Left ventricle myocardium inferior (tissue), 1 donor: ENCODE measurements around the gene KCNQ1. TPM values are rescaled to one million over a fixed set of nuclear protein-coding genes. Genes with fewer than 3 reads are reported as not detected.

Source experiments
- DNase-seq: peaks from one replicate; pipeline ENCODE4 v3.0.0-alpha.2; 2020
- H3K27ac ChIP-seq: fragments of 200-600 bp; replicated peaks from 2 replicates; pipeline ENCODE4 v1.8.0; 2021
- H3K27me3 ChIP-seq: fragments of 200-600 bp; 2 replicates; pipeline ENCODE4 v1.8.0; 2021; ENCODE audit warnings: low read depth
- H3K36me3 ChIP-seq: fragments of 200-600 bp; 2 replicates; pipeline ENCODE4 v1.8.0; 2021
- H3K4me1 ChIP-seq: fragments of 200-600 bp; 2 replicates; pipeline ENCODE4 v1.8.0; 2021
- H3K4me3 ChIP-seq: fragments of 200-600 bp; 2 replicates; pipeline ENCODE4 v1.8.0; 2021; ENCODE audit warnings: mild to moderate bottlenecking, moderate library complexity
- H3K9me3 ChIP-seq: fragments of 200-600 bp; replicated peaks from 2 replicates; pipeline ENCODE4 v1.8.0; 2021
- CTCF ChIP-seq: fragments of 200-600 bp; IDR thresholded peaks from 2 replicates; pipeline ENCODE4 v1.8.0; 2021; ENCODE audit warnings: antibody characterized with exemption, mild to moderate bottlenecking, borderline replicate concordance
- intact Hi-C: fragments of 100-400 bp; cut with micrococcal nuclease; formaldehyde crosslinking; loops from one replicate; pipeline ENCODE4 v1.11.0; 2022
- total RNA-seq: library from RNA; stranded (reverse); fragmentation: NEBNext Ultra II Directional; extraction: Animal tissue kit (Norgen Biotek cat#: 25700); gene quantifications from one replicate; pipeline ENCODE4 v1.2.1, GENCODE V29; 2021
- donor health status: DM: no; HTN: yes; CAD: no; lungs with severe emphysema.

KCNQ1 gene
- total RNA-seq, 1 donor from 2014 or later = 41.8 TPM

GRCh38 chr11:2436013-2436520 is 8.7 kb upstream of the KCNQ1 start:
- TF ChIP-seq CTCF = no peak
- Histone ChIP-seq H3K27me3 (peaks cover 18% of the 10 kb centered on the region), H3K9me3 (peaks cover 16% of the 10 kb centered on the region), H3K27ac (no peak overlapping the region), H3K4me3 (no peak overlapping the region), H3K36me3 (no peaks in the 10 kb centered on the region), H3K4me1 (no peaks in the 10 kb centered on the region)
- intact Hi-C loops = no loop called here
- DNase-seq = no peak

- no peak overlapping the region for H3K27ac ChIP-seq
- peaks cover 18% of the 10 kb centered on the region for H3K27me3 ChIP-seq
- H3K9me3 ChIP-seq = peaks cover 16% of the 10 kb centered on the region
- intact Hi-C loops = no loop called here
- no peaks in the 10 kb centered on the region for H3K4me1 ChIP-seq
- peak; percentile 9 for DNase-seq
- no peak for TF ChIP-seq CTCF
- no peaks in the 10 kb centered on the region for H3K36me3 ChIP-seq
- H3K4me3 ChIP-seq = no peak overlapping the region
Observed at GRCh38 chr11:2436521-2437031, 8.2 kb upstream of the KCNQ1 start.

- no peaks in the 10 kb centered on the region for H3K4me1 ChIP-seq
- TF ChIP-seq CTCF = no peak
- intact Hi-C loops = no loop called here
- no peaks in the 10 kb centered on the region for H3K36me3 ChIP-seq
- peak; percentile 4 for DNase-seq
- H3K27ac ChIP-seq = no peak overlapping the region
- H3K4me3 ChIP-seq = no peak overlapping the region
- H3K9me3 ChIP-seq = peaks cover 16% of the 10 kb centered on the region
- peaks cover 18% of the 10 kb centered on the region for H3K27me3 ChIP-seq
Observed at GRCh38 chr11:2437516-2437915, 7.3 kb upstream of the KCNQ1 start.

- no peak for DNase-seq
- Histone ChIP-seq H3K9me3 (peaks cover 16% of the 10 kb centered on the region), H3K4me1 (peaks cover 6% of the 10 kb centered on the region), H3K36me3 (no peaks in the 10 kb centered on the region), H3K4me3 (no peak overlapping the region), H3K27me3 (peaks cover 32% of the 10 kb centered on the region), H3K27ac (no peak overlapping the region)
- no peak for TF ChIP-seq CTCF
- intact Hi-C loops = no loop called here
Observed at GRCh38 chr11:2439820-2440219, 5.0 kb upstream of the KCNQ1 start.

GRCh38 chr11:2440646-2441045 is 4.2 kb upstream of the KCNQ1 start:
- intact Hi-C loops = no loop called here
- DNase-seq = no peak

More at GRCh38 chr11:2440646-2441045, 4.2 kb upstream of the KCNQ1 start:
- peaks cover 32% of the 10 kb centered on the region for H3K27me3 ChIP-seq
- TF ChIP-seq CTCF = no peak
- no peaks in the 10 kb centered on the region for H3K36me3 ChIP-seq
- H3K9me3 ChIP-seq = peaks cover 16% of the 10 kb centered on the region
- H3K27ac ChIP-seq = no peak overlapping the region
- H3K4me1 ChIP-seq = peaks cover 10% of the 10 kb centered on the region
- H3K4me3 ChIP-seq = no peak overlapping the region
